GM18526 (cell line): ENCODE results near the gene MC1R.

Experiments used
- POLR2A ChIP-seq: IDR thresholded peaks from 3 replicates; pipeline ENCODE4 v1.6.1; 2011; ENCODE audit not compliant: insufficient read length; ENCODE audit errors: extremely low read depth

MC1R gene

GRCh38 chr16:89957216-89957785 lies 38.6 kb downstream of the MC1R start:
- no peak for TF ChIP-seq POLR2A

DNA sequence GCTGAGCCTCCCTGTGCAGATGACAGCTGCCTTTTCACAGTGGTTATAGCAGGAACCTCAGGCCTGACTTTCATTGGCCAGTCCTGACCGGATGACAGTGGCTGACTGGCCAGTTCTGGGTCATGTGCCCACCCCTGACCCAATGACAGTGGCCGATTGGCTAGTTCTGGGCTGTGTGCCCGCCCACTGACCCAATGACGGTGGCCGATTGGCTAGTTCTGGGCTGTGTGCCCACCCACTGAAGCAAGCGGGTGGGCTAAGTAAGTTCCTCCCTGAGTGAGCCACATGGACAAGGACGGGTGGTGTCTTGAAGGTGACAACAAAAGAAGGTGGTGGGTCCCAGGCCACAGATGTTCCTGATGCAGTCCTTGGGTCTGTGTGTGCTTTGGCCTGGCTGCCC lies 39.4 kb downstream of the MC1R start:
- no peak for TF ChIP-seq POLR2A

- no peak for TF ChIP-seq POLR2A
Measured at GRCh38 chr16:89958596-89958995, 39.9 kb downstream of the MC1R start.

DNA sequence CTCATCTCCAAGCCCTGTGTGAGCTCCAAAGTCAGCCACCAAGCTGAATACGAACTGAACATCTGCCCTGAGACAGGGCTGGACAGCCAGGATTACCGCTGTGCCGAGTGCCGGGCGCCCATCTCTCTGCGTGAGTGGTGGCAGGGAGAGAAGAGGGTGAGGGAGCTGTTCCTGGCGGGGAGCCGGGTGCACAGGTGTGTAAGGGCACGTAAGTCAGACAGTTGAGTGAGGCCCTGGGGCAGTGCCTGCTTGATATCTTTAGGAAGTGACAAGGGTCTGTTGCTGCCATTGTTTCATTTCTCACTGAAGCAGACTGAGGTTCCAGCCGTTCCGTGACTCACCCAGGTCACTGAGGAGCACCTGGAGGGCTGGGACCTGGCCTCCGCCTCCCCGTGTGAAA lies 42.3 kb downstream of the MC1R start:
- no peak for TF ChIP-seq POLR2A

DNA sequence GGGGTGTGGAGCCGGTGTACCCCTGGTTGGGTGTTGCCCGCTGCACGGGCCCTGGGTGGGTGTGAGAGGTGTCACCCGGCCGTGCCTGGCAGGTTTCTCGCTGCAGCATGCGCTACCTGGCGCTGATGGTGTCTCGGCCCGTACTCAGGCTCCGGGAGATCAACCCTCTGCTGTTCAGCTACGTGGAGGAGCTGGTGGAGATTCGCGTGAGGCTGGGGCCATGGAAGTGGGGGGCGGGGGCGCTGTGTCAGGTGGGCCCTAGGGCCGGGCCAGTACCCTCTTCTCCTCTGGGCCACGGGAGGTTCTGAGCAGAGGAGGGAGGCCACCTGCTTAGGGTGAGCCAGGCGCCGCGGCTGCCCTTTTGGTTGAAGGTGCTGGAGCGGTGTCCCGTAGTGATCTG lies 43.3 kb downstream of the MC1R start:
- TF ChIP-seq POLR2A, result no peak

DNA sequence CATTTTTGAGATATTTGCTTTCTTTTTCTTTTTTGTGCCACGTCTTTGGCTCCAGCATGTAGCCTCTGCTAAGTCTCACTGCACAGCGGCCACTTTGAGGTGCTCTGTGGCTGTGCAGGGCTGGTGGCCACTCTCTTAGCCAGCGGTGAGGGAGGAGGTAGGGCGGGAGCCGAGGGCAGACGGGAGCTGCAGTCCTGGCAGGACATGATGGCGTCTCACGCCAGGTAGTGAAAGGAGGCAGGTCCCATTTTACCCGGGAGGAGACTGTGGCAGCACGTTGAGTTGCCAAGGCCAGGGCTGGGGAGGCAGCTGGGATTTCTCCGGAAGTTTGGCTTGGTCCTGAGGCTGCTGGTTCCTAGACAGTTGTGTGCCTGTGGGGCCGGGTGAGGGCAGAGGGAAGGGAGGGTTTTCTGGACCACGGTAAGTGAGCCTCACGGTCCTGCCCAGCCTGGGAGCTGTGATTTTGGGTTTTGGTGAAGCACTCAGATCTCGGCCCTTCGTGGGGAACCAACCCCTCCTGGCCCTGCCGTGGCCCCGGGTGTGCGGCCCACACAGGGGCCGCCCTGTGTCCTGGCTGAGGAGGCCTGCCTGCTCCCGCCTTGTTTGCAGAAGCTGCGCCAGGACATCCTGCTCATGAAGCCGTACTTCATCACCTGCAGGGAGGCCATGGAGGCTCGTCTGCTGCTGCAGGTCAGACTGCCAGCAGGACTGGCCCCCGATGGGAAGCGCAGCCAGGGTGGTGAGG lies 44.3 kb downstream of the MC1R start:
- TF ChIP-seq POLR2A, result no peak

DNA sequence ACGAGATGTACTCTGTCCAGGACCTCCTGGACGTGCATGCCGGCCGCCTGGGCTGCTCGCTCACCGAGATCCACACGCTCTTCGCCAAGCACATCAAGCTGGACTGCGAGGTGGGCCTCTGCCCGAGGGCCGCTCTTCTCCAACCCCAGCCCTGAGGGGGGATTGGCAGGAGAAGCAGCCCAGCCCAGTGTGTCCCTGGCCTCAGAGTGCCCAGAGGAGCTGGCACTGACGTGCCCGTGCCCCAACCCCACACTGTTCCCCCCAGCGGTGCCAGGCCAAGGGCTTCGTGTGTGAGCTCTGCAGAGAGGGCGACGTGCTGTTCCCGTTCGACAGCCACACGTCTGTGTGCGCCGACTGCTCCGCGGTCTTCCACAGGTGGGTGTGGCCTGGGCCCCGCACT lies 45.5 kb downstream of the MC1R start:
- no peak for TF ChIP-seq POLR2A

GRCh38 chr16:89965447-89966225 lies 47.0 kb downstream of the MC1R start:
- no peak for TF ChIP-seq POLR2A

DNA sequence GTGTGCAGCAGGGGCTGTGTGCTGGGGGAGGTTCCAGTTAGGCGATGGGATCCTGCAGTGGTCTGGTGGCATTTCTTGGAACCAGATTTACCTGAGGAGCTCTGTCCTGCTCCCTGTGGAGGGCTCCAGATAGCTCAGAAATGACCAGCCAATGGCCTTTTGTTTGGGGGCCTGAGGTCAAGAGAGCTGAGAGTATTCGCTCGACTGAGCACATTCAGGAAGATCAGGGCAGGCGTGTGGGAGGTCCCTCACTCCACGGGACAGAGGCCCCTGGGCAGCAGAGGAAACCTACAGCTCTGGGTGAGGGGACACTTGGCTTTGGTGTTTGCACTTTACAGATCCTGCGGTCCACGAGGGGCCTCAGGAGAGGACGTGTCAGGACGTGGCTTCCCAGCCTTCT lies 48.1 kb downstream of the MC1R start:
- TF ChIP-seq POLR2A, result no peak

DNA sequence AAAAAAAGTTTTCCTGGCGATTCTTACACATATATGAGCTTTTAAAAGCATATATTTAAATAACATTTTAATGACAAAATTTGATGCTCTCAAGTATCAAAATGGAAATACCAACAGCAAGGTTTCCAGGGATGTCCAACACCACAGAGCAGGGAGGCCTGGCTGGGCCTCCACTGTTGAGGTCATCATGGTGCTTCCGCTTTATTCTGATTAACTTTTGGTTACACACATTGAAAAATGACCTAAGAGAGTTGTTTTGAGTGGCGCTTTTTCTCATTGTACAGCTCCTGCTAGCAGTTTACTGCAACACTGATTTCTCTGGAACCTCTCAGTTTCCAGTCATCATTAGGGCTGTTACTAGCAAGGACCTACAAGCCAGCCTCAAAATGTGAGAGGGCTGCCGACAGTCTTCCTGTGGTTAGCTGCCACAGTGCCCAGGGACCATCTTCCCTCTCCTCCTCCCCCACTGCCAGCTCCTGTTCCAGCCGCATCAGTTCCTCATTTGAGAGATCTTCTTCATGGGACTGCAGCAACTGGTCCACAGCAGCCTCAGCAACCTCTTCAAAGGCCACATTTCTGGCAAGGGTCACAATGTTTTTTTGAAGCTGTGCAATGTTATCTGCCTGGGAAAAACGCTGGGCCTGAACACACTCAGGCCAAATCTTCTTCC lies 51.2 kb downstream of the MC1R start:
- TF ChIP-seq POLR2A, result no peak
